MCF 10A (cell line): ENCODE results near the gene ANO5. TPM values are rescaled to one million over a fixed set of nuclear protein-coding genes. Genes with fewer than 3 reads are reported as not detected.

Source experiments
- BruUV-seq: library from RNA; stranded (reverse); fragments of 400-500 nt; replicated peaks from 2 replicates; lab custom pipeline; 2021; lab: Mats Ljungman, UMichigan
- CTCF ChIA-PET: fragments of 300-600 bp; sonication (Branson Sonifier 250); formaldehyde crosslinking; extraction: SDS; loops from one replicate; lab custom pipeline; 2021; ENCODE audit warnings: antibody characterized with exemption, inconsistent platforms; lab: Yijun Ruan, JAX
- POLR2A ChIA-PET: fragments of 300-600, 350-650 bp; sonication (Branson Sonifier 250); formaldehyde crosslinking; extraction: SDS; loops from one replicate; lab custom pipeline; 2020; ENCODE audit warnings: antibody characterized with exemption, inconsistent platforms; lab: Yijun Ruan, JAX
- DNase-seq: peaks from one replicate; pipeline ENCODE4 v3.0.0-alpha.2; 2018; ENCODE audit not compliant: unreplicated experiment
- H3K27ac Mint-ChIP-seq: one replicate; pipeline ENCODE4 v1.8.0; 2022; ENCODE audit warnings: mild to moderate bottlenecking, low read depth, mixed read lengths; ENCODE audit not compliant: unreplicated experiment
- H3K27me3 Mint-ChIP-seq: one replicate; pipeline ENCODE4 v1.8.0; 2022; ENCODE audit warnings: mixed read lengths; ENCODE audit not compliant: insufficient read depth, unreplicated experiment
- H3K36me3 Mint-ChIP-seq: one replicate; pipeline ENCODE4 v1.8.0; 2022; ENCODE audit warnings: mild to moderate bottlenecking, moderate library complexity, mixed read lengths; ENCODE audit not compliant: insufficient read depth, unreplicated experiment
- H3K4me1 Mint-ChIP-seq: one replicate; pipeline ENCODE4 v1.8.0; 2022; ENCODE audit warnings: mixed read lengths; ENCODE audit not compliant: insufficient read depth, unreplicated experiment
- H3K4me3 Mint-ChIP-seq: one replicate; pipeline ENCODE4 v1.8.0; 2022; ENCODE audit warnings: mild to moderate bottlenecking, moderate library complexity, mixed read lengths; ENCODE audit not compliant: unreplicated experiment
- H3K9me3 Mint-ChIP-seq: one replicate; pipeline ENCODE4 v1.8.0; 2022; ENCODE audit warnings: mixed read lengths; ENCODE audit not compliant: unreplicated experiment
- intact Hi-C: fragments of 100-400 bp; cut with micrococcal nuclease; formaldehyde crosslinking; loops from 2 replicates; pipeline ENCODE4 v1.14.1; 2022
- total RNA-seq: library from RNA; stranded (reverse); gene quantifications from 2 replicates; pipeline ENCODE4 v1.2.3, GENCODE V29; 2022
- TF ChIP-seq, protein P1 (sequence below): fragments of 200-600 bp; IDR thresholded peaks from one replicate; pipeline ENCODE4 v1.8.0; 2022; ENCODE audit warnings: antibody characterized with exemption, mild to moderate bottlenecking; ENCODE audit not compliant: unreplicated experiment

The ANO5 gene
- total RNA-seq, 1 experiment from 2014 or later = not detected

DNA sequence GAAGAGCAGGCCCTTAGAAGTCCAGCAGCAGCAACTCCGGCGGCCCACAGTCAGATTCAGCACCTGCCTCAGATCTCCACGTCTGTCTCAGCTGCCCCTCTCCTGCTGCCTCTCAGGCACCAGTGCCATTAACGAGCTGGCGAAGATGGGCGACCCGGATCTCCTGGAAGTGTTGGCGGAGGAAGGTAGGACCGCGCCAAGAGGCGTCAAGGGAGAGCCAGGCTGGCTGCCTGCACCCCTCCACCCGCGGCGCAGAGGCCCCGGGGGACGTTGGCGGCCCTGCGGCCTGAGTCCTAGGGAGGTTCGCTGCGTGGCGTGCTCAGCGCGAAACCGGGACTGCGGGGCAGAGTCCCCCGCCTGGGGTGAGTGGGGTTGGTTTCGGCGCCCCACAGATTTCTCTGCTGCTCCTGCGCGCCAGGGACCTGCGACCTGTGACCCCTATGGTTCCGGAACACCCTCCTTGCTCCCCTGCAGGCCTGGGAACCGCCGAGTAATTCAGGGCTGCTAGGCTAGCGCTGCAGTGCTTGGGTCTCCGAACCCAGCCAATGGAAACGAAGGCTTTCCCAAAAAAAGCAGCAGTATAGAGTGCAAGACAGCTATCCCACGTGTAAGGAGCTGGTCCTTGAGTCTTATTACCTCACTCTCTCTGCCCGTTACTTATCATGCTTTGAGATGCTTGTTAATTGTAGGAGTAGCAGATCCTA lies 615 bp downstream of the ANO5 start:
- no TSS peak for BruUV-seq
- no peak overlapping the region for H3K4me3 Mint-ChIP-seq
- H3K4me1 Mint-ChIP-seq = no peaks in the 10 kb centered on the region
- no peak overlapping the region for H3K27ac Mint-ChIP-seq
- peaks cover 12% of the 10 kb centered on the region for H3K27me3 Mint-ChIP-seq
- intact Hi-C loops = no loop called here
- no peak for DNase-seq
- peaks cover 20% of the 10 kb centered on the region for H3K9me3 Mint-ChIP-seq
- ChIA-PET CTCF (interaction anchor here (0.7 kb wide), 1 partner anchor 464 kb away, joined by 3 read pairs; no protein-coding TSS in a partner anchor), POLR2A (no interaction called here)
- no peaks in the 10 kb centered on the region for H3K36me3 Mint-ChIP-seq
- TF ChIP-seq, protein P1, sequence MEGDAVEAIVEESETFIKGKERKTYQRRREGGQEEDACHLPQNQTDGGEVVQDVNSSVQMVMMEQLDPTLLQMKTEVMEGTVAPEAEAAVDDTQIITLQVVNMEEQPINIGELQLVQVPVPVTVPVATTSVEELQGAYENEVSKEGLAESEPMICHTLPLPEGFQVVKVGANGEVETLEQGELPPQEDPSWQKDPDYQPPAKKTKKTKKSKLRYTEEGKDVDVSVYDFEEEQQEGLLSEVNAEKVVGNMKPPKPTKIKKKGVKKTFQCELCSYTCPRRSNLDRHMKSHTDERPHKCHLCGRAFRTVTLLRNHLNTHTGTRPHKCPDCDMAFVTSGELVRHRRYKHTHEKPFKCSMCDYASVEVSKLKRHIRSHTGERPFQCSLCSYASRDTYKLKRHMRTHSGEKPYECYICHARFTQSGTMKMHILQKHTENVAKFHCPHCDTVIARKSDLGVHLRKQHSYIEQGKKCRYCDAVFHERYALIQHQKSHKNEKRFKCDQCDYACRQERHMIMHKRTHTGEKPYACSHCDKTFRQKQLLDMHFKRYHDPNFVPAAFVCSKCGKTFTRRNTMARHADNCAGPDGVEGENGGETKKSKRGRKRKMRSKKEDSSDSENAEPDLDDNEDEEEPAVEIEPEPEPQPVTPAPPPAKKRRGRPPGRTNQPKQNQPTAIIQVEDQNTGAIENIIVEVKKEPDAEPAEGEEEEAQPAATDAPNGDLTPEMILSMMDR = no peak

- no TSS peak for BruUV-seq
- no peak for DNase-seq
- intact Hi-C loops = no loop called here
- POLR2A ChIA-PET = no interaction called here
- H3K36me3 Mint-ChIP-seq = no peaks in the 10 kb centered on the region
- H3K4me1 Mint-ChIP-seq = no peaks in the 10 kb centered on the region
- CTCF ChIA-PET = no interaction called here
- H3K9me3 Mint-ChIP-seq = peaks cover 20% of the 10 kb centered on the region
- TF ChIP-seq, protein P1 = no peak
- no peak overlapping the region for H3K27ac Mint-ChIP-seq
- H3K27me3 Mint-ChIP-seq = peaks cover 13% of the 10 kb centered on the region
- no peak overlapping the region for H3K4me3 Mint-ChIP-seq
Observed at GRCh38 chr11:22194306-22194705, 1.4 kb downstream of the ANO5 start.

DNA sequence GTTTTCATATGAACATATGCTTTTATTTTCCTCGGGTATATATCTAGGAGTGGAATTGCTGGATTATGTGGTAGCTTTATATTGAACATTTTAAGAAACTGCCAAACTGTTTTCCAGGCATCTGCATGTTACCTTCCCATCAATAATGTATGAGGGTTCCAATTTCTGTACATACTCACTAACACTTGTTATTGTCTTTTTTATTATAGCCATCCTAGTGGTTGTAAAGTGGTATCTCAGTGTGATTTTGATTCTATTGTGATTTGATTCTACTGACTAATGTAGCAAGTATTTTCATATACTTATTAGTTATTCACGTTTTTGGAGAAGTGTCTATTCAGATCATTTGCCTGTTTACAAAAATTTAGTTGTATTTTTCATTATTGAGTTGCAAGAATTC lies 2.0 kb downstream of the ANO5 start:
- no peak for DNase-seq
- no peaks in the 10 kb centered on the region for H3K4me1 Mint-ChIP-seq
- H3K27me3 Mint-ChIP-seq = peaks cover 13% of the 10 kb centered on the region
- BruUV-seq = no TSS peak
- H3K4me3 Mint-ChIP-seq = no peak overlapping the region
- intact Hi-C loops = no loop called here
- H3K27ac Mint-ChIP-seq = no peak overlapping the region
- TF ChIP-seq, protein P1 = no peak
- H3K36me3 Mint-ChIP-seq = no peaks in the 10 kb centered on the region
- H3K9me3 Mint-ChIP-seq = peaks cover 20% of the 10 kb centered on the region
- CTCF ChIA-PET = no interaction called here
- POLR2A ChIA-PET = no interaction called here

GRCh38 chr11:22197139-22198005 lies 4.5 kb downstream of the ANO5 start:
- intact Hi-C loops = no loop called here
- Mint-ChIP-seq H3K4me1 (no peaks in the 10 kb centered on the region), H3K4me3 (no peak overlapping the region), H3K9me3 (peaks cover 19% of the 10 kb centered on the region), H3K27me3 (peaks cover 13% of the 10 kb centered on the region), H3K36me3 (no peaks in the 10 kb centered on the region), H3K27ac (no peak overlapping the region)
- POLR2A ChIA-PET = no interaction called here
- TF ChIP-seq, protein P1 = no peak
- no TSS peak for BruUV-seq
- no peak for DNase-seq
- CTCF ChIA-PET = no interaction called here
